Panc1 (cell line): ENCODE data around the gene KRT9. TPM values are rescaled to one million over a fixed set of nuclear protein-coding genes. Genes with fewer than 3 reads are reported as not detected.

Source experiments
- ATAC-seq: fragments of 200-7000 bp; cut with Tn5 transposase; 2 replicates; pipeline ENCODE4 v1.9.1; 2020; ENCODE audit warnings: mild to moderate bottlenecking, moderate library complexity
- BruUV-seq: library from RNA; stranded (reverse); fragments of 400-500 nt; replicated peaks from 2 replicates; lab custom pipeline; 2021; lab: Mats Ljungman, UMichigan
- CTCF ChIA-PET: fragments of 300-600 bp; sonication (Branson Sonifier 250); formaldehyde crosslinking; loops from one replicate; lab custom pipeline; 2022; ENCODE audit warnings: antibody characterized with exemption; lab: Charles Lee
- POLR2A ChIA-PET: fragments of 300-600 bp; sonication (Branson Sonifier 250); formaldehyde crosslinking; loops from one replicate; lab custom pipeline; 2022; ENCODE audit warnings: antibody characterized with exemption; lab: Charles Lee
- DNase-seq: peaks from one replicate; pipeline ENCODE4 v3.0.0-alpha.2; 2010; ENCODE audit warnings: low read depth, low spot score
- H3K27ac ChIP-seq: 2 replicates; pipeline ENCODE4 v1.5.1; 2011; ENCODE audit warnings: mild to moderate bottlenecking, low read length, inconsistent platforms
- H3K27me3 ChIP-seq: fragments of 200-500 bp; sonication (Bioruptor generic); 2 replicates; pipeline ENCODE4 v1.6.0; 2014; ENCODE audit warnings: low read length, inconsistent platforms; ENCODE audit not compliant: control insufficient read depth, insufficient read depth
- H3K36me3 ChIP-seq: fragments of 200-500 bp; sonication (Bioruptor generic); 2 replicates; pipeline ENCODE4 v1.5.1; 2014; ENCODE audit warnings: inconsistent platforms, mild to moderate bottlenecking, low read length, moderate library complexity; ENCODE audit not compliant: control insufficient read depth, insufficient read depth
- H3K4me1 ChIP-seq: 2 replicates; pipeline ENCODE4 v1.5.1; 2011; ENCODE audit warnings: inconsistent platforms, mild to moderate bottlenecking, low read length, moderate library complexity; ENCODE audit not compliant: control insufficient read depth, insufficient read depth
- H3K4me3 ChIP-seq, 2 experiments: 2 replicates each; pipeline ENCODE4 v1.5.1; 2011 to 2012; ENCODE audit warnings: low read depth in 2 of 2, low read length in 2 of 2, mild to moderate bottlenecking in 2 of 2, inconsistent platforms in 1 of 2, moderate library complexity in 1 of 2
- H3K9me3 ChIP-seq: fragments of 200-500 bp; sonication (Bioruptor generic); 2 replicates; pipeline ENCODE4 v1.5.1; 2014; ENCODE audit warnings: low read depth, mild to moderate bottlenecking, inconsistent platforms, low read length, moderate library complexity; ENCODE audit not compliant: control insufficient read depth, insufficient read depth
- POLR2AphosphoS5 ChIP-seq: IDR thresholded peaks from 2 replicates; pipeline ENCODE4 v1.6.1; 2012; ENCODE audit warnings: mild to moderate bottlenecking, low read depth, low read length, moderate library complexity
- SIN3A ChIP-seq: IDR thresholded peaks from 2 replicates; pipeline ENCODE4 v1.6.1; 2012; ENCODE audit warnings: low read depth, mild to moderate bottlenecking, low read length, moderate library complexity, borderline replicate concordance; ENCODE audit not compliant: insufficient read depth
- TCF7L2 ChIP-seq: IDR thresholded peaks from 2 replicates; pipeline ENCODE4 v1.6.1; 2011; ENCODE audit warnings: mild to moderate bottlenecking, low read depth, low read length, inconsistent platforms
- in situ Hi-C: cut with HindIII; loops from 2 replicates; pipeline ENCODE4 v1.10.0; 2016; ENCODE audit warnings: low sequenced_read_pairs, low pct_unique_long_range_greater_than_20kb
- intact Hi-C: fragments of 100-400 bp; cut with micrococcal nuclease; formaldehyde crosslinking; loops from one replicate; pipeline ENCODE4 v1.10.0; 2022; ENCODE audit not compliant: unreplicated experiment
- total RNA-seq: library from RNA; stranded (reverse); gene quantifications from one replicate; pipeline ENCODE4 v1.2.1, GENCODE V29; 2021; ENCODE audit not compliant: unreplicated experiment
- TF ChIP-seq, protein P1 (sequence below), 2 experiments: IDR thresholded peaks; 2 replicates each; pipeline ENCODE4 v1.6.1; 2011 to 2012; ENCODE audit warnings: low read depth in 2 of 2, control low read depth in 1 of 2, low read length in 1 of 2, mild to moderate bottlenecking in 1 of 2, moderate library complexity in 1 of 2; ENCODE audit not compliant: insufficient read depth in 1 of 2
- TF ChIP-seq, protein P2 (sequence below): fragments of 450-650 bp; IDR thresholded peaks from 2 replicates; pipeline ENCODE4 v1.5.1; 2017; ENCODE audit warnings: mild to moderate bottlenecking

KRT9 gene
- total RNA-seq, 1 experiment from 2014 or later, result not detected

DNA sequence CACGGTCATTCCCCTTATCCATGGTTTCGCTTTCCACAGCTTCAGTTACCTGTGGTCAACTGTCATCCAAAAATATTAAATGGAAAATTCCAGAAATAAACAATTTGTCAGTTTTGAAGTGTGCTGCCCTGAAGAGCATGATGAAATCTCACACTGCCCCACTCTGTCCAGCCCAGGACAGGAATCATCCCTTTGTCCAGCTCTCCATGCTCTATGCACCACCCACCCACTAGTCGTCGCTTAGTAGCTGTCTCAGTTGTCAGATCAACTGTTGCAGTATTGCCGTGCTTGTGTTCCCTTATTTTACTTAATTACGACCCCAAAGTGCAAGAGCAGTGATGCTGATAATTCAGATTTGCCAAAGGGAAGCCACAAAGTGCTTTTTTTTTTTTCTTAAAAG is 10.3 kb downstream of the KRT9 start:
- Histone ChIP-seq H3K4me1 (no peaks in the 10 kb centered on the region), H3K36me3 (no peaks in the 10 kb centered on the region), H3K27ac (no peak overlapping the region), H3K27me3 (peaks cover 3% of the 10 kb centered on the region; the same call in 1 of the 2 replicates), H3K9me3 (no peaks in the 10 kb centered on the region), H3K4me3 (no peak overlapping the region)
- no TSS peak for BruUV-seq
- DNase-seq, result no peak
- ATAC-seq, result no peak
- no peak for TF ChIP-seq SIN3A
- TF ChIP-seq, protein P1, sequence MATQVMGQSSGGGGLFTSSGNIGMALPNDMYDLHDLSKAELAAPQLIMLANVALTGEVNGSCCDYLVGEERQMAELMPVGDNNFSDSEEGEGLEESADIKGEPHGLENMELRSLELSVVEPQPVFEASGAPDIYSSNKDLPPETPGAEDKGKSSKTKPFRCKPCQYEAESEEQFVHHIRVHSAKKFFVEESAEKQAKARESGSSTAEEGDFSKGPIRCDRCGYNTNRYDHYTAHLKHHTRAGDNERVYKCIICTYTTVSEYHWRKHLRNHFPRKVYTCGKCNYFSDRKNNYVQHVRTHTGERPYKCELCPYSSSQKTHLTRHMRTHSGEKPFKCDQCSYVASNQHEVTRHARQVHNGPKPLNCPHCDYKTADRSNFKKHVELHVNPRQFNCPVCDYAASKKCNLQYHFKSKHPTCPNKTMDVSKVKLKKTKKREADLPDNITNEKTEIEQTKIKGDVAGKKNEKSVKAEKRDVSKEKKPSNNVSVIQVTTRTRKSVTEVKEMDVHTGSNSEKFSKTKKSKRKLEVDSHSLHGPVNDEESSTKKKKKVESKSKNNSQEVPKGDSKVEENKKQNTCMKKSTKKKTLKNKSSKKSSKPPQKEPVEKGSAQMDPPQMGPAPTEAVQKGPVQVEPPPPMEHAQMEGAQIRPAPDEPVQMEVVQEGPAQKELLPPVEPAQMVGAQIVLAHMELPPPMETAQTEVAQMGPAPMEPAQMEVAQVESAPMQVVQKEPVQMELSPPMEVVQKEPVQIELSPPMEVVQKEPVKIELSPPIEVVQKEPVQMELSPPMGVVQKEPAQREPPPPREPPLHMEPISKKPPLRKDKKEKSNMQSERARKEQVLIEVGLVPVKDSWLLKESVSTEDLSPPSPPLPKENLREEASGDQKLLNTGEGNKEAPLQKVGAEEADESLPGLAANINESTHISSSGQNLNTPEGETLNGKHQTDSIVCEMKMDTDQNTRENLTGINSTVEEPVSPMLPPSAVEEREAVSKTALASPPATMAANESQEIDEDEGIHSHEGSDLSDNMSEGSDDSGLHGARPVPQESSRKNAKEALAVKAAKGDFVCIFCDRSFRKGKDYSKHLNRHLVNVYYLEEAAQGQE (IDR thresholded peaks at IDR 0.05; ENCODE audit: insufficient read depth in 1 of 2, low read depth in 2 of 2, low read length in 1 of 2), result no peak
- TF ChIP-seq, protein P2, sequence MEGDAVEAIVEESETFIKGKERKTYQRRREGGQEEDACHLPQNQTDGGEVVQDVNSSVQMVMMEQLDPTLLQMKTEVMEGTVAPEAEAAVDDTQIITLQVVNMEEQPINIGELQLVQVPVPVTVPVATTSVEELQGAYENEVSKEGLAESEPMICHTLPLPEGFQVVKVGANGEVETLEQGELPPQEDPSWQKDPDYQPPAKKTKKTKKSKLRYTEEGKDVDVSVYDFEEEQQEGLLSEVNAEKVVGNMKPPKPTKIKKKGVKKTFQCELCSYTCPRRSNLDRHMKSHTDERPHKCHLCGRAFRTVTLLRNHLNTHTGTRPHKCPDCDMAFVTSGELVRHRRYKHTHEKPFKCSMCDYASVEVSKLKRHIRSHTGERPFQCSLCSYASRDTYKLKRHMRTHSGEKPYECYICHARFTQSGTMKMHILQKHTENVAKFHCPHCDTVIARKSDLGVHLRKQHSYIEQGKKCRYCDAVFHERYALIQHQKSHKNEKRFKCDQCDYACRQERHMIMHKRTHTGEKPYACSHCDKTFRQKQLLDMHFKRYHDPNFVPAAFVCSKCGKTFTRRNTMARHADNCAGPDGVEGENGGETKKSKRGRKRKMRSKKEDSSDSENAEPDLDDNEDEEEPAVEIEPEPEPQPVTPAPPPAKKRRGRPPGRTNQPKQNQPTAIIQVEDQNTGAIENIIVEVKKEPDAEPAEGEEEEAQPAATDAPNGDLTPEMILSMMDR, result no peak
- TF ChIP-seq POLR2AphosphoS5, result no peak
- TF ChIP-seq TCF7L2, result no peak
- POLR2A ChIA-PET, result interaction anchor here (0.7 kb wide), 1 partner anchor 474 kb away, joined by 6 read pairs; no protein-coding TSS in a partner anchor
- in situ Hi-C loops, result no loop called here
- intact Hi-C loops, result no loop called here
- CTCF ChIA-PET, result interaction anchor here (1.2 kb wide), 1 partner anchor 11 kb away, joined by 3 read pairs; no protein-coding TSS in a partner anchor

DNA sequence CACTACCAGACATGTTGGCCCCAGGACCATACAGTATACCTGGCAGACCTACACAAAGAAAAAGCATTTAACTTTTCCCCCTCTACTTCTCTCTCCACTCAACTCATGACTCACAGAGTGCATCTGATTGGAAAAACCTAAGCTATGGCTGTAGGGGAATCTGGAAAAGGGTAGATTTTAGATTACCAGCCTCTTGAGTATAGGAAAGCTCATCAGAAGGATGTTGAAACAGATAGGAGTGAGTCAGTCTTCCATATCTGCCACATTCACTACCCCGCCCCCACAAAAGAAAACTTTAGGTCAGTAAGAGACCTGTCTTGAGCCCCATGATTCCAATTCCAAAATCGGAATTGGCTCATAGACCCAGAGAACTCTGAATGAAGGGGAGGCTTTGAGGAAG is 12.3 kb downstream of the KRT9 start:
- Histone ChIP-seq H3K27ac (no peak overlapping the region), H3K4me1 (no peaks in the 10 kb centered on the region), H3K36me3 (no peaks in the 10 kb centered on the region), H3K9me3 (no peaks in the 10 kb centered on the region), H3K27me3 (no peaks in the 10 kb centered on the region), H3K4me3 (no peak overlapping the region)
- intact Hi-C loops, result no loop called here
- TF ChIP-seq POLR2AphosphoS5 (no peak), TCF7L2 (no peak), SIN3A (no peak)
- TF ChIP-seq, protein P1 (IDR thresholded peaks at IDR 0.05; ENCODE audit: insufficient read depth in 1 of 2, low read depth in 2 of 2, low read length in 1 of 2), result no peak
- TF ChIP-seq, protein P2, result no peak
- CTCF ChIA-PET, result interaction anchor here (0.7 kb wide), 1 partner anchor 10 kb away, joined by 3 read pairs; no protein-coding TSS in a partner anchor
- no peak for DNase-seq
- POLR2A ChIA-PET, result no interaction called here
- no TSS peak for BruUV-seq
- no peak for ATAC-seq
- in situ Hi-C loops, result no loop called here
